Osteocyte (in vitro differentiated cells): ENCODE results near the gene OPCML. TPM values are rescaled to one million over a fixed set of nuclear protein-coding genes. Genes with fewer than 3 reads are reported as not detected.

Experiments
- DNase-seq: peaks from one replicate; pipeline ENCODE4 v3.0.0; 2021; ENCODE audit warnings: mixed read lengths; ENCODE audit not compliant: unreplicated experiment; ENCODE audit errors: extremely low spot score
- H3K27ac Mint-ChIP-seq: one replicate; pipeline ENCODE4 v1.8.0; 2021; ENCODE audit warnings: mild to moderate bottlenecking, mixed read lengths; ENCODE audit not compliant: unreplicated experiment
- H3K27me3 Mint-ChIP-seq: one replicate; pipeline ENCODE4 v1.8.0; 2021; ENCODE audit warnings: mixed read lengths; ENCODE audit not compliant: unreplicated experiment
- H3K36me3 Mint-ChIP-seq: one replicate; pipeline ENCODE4 v1.8.0; 2021; ENCODE audit warnings: mixed read lengths; ENCODE audit not compliant: unreplicated experiment
- H3K4me1 Mint-ChIP-seq: one replicate; pipeline ENCODE4 v1.8.0; 2021; ENCODE audit warnings: mixed read lengths; ENCODE audit not compliant: unreplicated experiment
- H3K4me3 Mint-ChIP-seq: one replicate; pipeline ENCODE4 v1.8.0; 2021; ENCODE audit warnings: mild to moderate bottlenecking, moderate library complexity, mixed read lengths; ENCODE audit not compliant: unreplicated experiment
- H3K9me3 Mint-ChIP-seq: one replicate; pipeline ENCODE4 v1.8.0; 2021; ENCODE audit warnings: mixed read lengths; ENCODE audit not compliant: unreplicated experiment
- total RNA-seq: library from RNA; stranded (reverse); gene quantifications from 2 replicates; pipeline ENCODE4 v1.2.1, GENCODE V29; 2021
- TF ChIP-seq, protein P1 (sequence below): fragments of 200-600 bp; sonication (generic); IDR thresholded peaks from 2 replicates; pipeline ENCODE4 v1.5.0; 2021; ENCODE audit warnings: antibody characterized with exemption, mild to moderate bottlenecking, moderate library complexity

OPCML gene
- total RNA-seq, 1 donor from 2014 or later = 0.11 TPM

DNA sequence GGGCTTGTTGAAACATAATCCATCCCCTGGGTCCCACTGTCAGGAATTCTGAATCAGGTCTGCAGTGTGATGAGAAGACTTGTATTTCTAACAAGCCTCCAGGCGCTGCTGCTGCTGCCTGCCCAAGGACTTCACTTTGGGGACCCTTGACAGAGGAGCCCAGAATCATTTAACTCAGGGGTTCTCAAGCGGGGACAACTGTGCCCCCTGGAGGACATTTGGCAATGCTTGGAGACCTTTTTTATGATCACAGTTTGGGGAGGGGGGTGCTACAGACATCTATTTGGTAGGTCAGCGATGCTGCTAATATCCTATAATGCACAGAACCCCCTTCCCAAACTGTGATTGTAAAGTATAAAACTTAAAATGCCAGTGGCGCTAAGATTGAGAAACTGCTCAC, 312.8 kb downstream of the OPCML start:
- DNase-seq = no peak
- H3K36me3 Mint-ChIP-seq = no peaks in the 10 kb centered on the region
- no peaks in the 10 kb centered on the region for H3K9me3 Mint-ChIP-seq
- peaks cover 1% of the 10 kb centered on the region for H3K27me3 Mint-ChIP-seq
- H3K4me3 Mint-ChIP-seq = no peak overlapping the region
- no peak overlapping the region for H3K27ac Mint-ChIP-seq
- TF ChIP-seq, protein P1, sequence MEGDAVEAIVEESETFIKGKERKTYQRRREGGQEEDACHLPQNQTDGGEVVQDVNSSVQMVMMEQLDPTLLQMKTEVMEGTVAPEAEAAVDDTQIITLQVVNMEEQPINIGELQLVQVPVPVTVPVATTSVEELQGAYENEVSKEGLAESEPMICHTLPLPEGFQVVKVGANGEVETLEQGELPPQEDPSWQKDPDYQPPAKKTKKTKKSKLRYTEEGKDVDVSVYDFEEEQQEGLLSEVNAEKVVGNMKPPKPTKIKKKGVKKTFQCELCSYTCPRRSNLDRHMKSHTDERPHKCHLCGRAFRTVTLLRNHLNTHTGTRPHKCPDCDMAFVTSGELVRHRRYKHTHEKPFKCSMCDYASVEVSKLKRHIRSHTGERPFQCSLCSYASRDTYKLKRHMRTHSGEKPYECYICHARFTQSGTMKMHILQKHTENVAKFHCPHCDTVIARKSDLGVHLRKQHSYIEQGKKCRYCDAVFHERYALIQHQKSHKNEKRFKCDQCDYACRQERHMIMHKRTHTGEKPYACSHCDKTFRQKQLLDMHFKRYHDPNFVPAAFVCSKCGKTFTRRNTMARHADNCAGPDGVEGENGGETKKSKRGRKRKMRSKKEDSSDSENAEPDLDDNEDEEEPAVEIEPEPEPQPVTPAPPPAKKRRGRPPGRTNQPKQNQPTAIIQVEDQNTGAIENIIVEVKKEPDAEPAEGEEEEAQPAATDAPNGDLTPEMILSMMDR = no peak
- H3K4me1 Mint-ChIP-seq = no peaks in the 10 kb centered on the region

DNA sequence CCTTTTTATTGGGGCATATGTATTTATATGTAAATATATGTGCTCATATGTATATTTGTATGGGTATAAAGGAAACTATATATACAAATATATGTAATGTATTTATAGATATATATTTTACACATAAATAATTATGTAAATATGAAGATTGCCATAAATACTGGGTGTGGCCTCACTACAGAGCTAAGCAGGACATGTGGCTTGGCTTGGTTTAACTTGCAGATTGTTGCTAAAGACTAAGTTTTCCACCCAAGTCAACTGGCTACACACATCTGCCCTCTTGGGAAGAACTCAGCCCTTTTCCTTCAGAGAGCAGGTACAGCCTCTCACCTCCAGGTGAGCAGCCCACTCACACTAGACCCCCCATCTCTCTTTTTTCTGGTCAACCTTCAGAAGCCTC, 315.5 kb downstream of the OPCML start:
- Mint-ChIP-seq H3K4me1 (no peaks in the 10 kb centered on the region), H3K27ac (no peak overlapping the region), H3K4me3 (no peak overlapping the region), H3K27me3 (peaks cover 2% of the 10 kb centered on the region), H3K9me3 (no peaks in the 10 kb centered on the region), H3K36me3 (no peaks in the 10 kb centered on the region)
- TF ChIP-seq, protein P1 = no peak
- no peak for DNase-seq

DNA sequence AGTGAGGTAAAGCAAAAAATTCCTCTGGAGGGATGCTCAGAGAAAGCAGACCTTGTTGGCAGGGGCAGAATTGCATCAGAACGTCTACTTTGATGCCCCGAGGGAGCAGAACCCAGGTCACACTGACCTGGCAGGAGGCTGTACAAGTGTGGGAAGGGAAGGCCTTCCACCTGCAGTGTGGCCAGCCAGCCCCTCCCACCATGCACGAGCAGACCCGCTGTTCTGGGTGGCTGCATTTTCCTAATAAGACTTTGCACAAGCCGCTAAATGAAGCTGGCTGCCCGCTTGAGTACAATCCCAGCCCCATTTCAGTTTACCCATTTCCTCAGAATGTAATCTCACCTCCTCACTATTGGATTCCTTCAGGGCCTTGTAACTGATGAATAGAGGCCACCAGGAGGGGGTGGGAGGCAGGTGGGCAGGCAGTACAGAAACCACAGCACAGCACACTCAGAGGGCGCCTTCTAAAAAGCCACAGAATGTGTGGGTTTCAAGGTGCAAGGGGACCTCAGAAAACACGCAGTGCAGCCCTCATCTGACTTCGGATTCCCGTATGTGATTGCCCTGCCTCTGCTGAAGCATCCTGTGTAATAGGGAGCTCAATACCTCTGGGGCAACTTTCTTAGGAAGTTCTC, 316.6 kb downstream of the OPCML start:
- no peak for DNase-seq
- Mint-ChIP-seq H3K27me3 (peaks cover 2% of the 10 kb centered on the region), H3K27ac (no peak overlapping the region), H3K9me3 (no peaks in the 10 kb centered on the region), H3K4me3 (no peak overlapping the region), H3K36me3 (no peaks in the 10 kb centered on the region), H3K4me1 (no peaks in the 10 kb centered on the region)
- TF ChIP-seq, protein P1 = no peak

DNA sequence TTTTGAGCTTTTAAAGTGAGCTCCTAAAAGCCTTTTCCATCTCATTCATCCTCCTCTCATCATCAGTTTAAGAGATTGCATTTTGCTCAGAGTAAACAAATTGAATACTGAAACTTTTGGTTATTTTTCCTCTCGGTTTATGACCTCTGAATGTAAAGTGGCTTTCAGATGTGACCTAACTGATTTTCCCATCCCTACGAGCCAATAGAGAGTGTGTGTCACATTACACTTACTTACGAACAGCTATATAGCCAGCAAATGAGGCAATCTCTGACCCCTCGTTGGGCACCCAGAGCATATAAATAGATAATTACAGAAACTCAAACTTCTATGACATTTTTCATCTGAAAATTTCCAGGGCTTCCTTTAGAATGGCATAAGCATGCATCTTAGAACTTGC, 317.7 kb downstream of the OPCML start:
- H3K4me1 Mint-ChIP-seq = no peaks in the 10 kb centered on the region
- H3K9me3 Mint-ChIP-seq = no peaks in the 10 kb centered on the region
- no peak overlapping the region for H3K27ac Mint-ChIP-seq
- H3K27me3 Mint-ChIP-seq = peaks cover 2% of the 10 kb centered on the region
- no peaks in the 10 kb centered on the region for H3K36me3 Mint-ChIP-seq
- no peak overlapping the region for H3K4me3 Mint-ChIP-seq
- TF ChIP-seq, protein P1 = no peak
- no peak for DNase-seq

DNA sequence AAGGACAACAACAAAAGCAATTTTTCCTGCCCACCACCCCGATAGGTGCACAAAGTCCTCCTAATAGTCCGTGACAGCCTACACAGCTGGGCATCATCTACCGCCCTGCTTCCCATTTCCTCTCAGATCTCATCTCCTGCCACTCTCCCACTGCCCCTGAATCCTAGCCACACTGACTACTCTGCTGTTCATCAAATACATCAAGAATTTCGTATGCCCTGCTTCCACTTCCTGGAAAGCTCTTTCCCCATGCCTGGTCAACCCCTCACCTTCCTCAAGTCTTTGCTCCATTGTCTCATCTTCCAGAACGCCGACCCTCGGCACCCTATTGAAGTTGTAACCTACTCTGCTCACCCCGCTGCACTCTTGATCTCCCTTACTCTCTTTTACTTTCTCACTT, 320.1 kb downstream of the OPCML start:
- Mint-ChIP-seq H3K27me3 (peaks cover 2% of the 10 kb centered on the region), H3K36me3 (no peaks in the 10 kb centered on the region), H3K4me1 (no peaks in the 10 kb centered on the region), H3K4me3 (no peak overlapping the region), H3K9me3 (no peaks in the 10 kb centered on the region), H3K27ac (no peak overlapping the region)
- TF ChIP-seq, protein P1 = no peak
- no peak for DNase-seq
